ENCODE measurements around the gene FRMD7. TPM values are rescaled to one million over a fixed set of nuclear protein-coding genes. Genes with fewer than 3 reads are reported as not detected.

Gene FRMD7
- total and polyA plus RNA-seq, 2 of the 4 experiments (the other 2 are of a cell fraction) = not detected

- H3K23ac ChIP-seq (ENCODE audit: low read depth, low read length) = no peak overlapping the region
- H2AK9ac ChIP-seq (replicated peaks; ENCODE audit: low read depth, low read length, poor library complexity) = no peak overlapping the region
- no peak overlapping the region for H3K18ac ChIP-seq (ENCODE audit: low read depth, low read length)
- H2BK120ac ChIP-seq (ENCODE audit: low read depth, low read length) = no peak overlapping the region
- H3K79me1 ChIP-seq (ENCODE audit: low read depth in 1 of 2, low read length in 2 of 2) = no peaks in the 10 kb centered on the region
- ATAC-seq (ENCODE audit: low read depth) (no peak), DNase-seq (no peak)
- no TSS peak for BruUV-seq (replicated peaks)
- no peaks in the 10 kb centered on the region for H4K20me1 ChIP-seq (ENCODE audit: insufficient read depth, low read length)
- no peak overlapping the region for H2BK15ac ChIP-seq (ENCODE audit: low read depth, low read length)
- dilution Hi-C loops (cut with HindIII; ENCODE audit: low sequenced_read_pairs, unreplicated experiment) (no loop called here), intact Hi-C loops (cut with micrococcal nuclease) (no loop called here), in situ Hi-C loops (cut with MboI; ENCODE audit: low sequenced_read_pairs) (no loop called here)
- peaks cover 2% of the 10 kb centered on the region; the same call in 1 of the 2 replicates for H3K27me3 ChIP-seq (ENCODE audit: control insufficient read depth, insufficient read depth, low read length)
- H4K8ac ChIP-seq (ENCODE audit: low read depth in 2 of 2, low read length in 2 of 2) = no peak overlapping the region
- no peak overlapping the region for H3K14ac ChIP-seq (replicated peaks; ENCODE audit: low read depth, low read length)
- H4K91ac ChIP-seq (ENCODE audit: insufficient read depth, low read depth, low read length) = no peak overlapping the region
- H2AFZ ChIP-seq (replicated peaks; ENCODE audit: low read length, poor library complexity) = no peak overlapping the region
- no peak overlapping the region for H4K5ac ChIP-seq (ENCODE audit: low read depth, low read length)
- H3K4ac ChIP-seq (ENCODE audit: low read depth, low read length) = no peak overlapping the region
- H3K9me1 ChIP-seq (ENCODE audit: insufficient read depth, low read length) = no peaks in the 10 kb centered on the region
- no peak overlapping the region for H3K4me3 ChIP-seq (ENCODE audit: insufficient read depth, low read depth, low read length)
- no peak overlapping the region for H3K56ac ChIP-seq (ENCODE audit: extremely low read depth, insufficient read depth, low read length)
- H3K9ac ChIP-seq (ENCODE audit: low read depth, low read length) = no peak overlapping the region
- no peak overlapping the region for H3K4me2 ChIP-seq (ENCODE audit: low read depth, low read length)
- no peaks in the 10 kb centered on the region for H3K4me1 ChIP-seq (ENCODE audit: control insufficient read depth, insufficient read depth, low read length)
- H2BK5ac ChIP-seq (ENCODE audit: low read depth, low read length, poor library complexity, severe bottlenecking) = no peak overlapping the region
- TF ChIP-seq CTCF (conservative IDR thresholded peaks at IDR 0.05; ENCODE audit: low read depth, low read length) = no peak
- no peak for TF ChIP-seq CHD1 (IDR thresholded peaks at IDR 0.05; ENCODE audit: low read depth, low read length)
- no peak for TF ChIP-seq CEBPB (IDR thresholded peaks at IDR 0.05; ENCODE audit: low read depth, low read length)
- no peak for TF ChIP-seq RFX5 (IDR thresholded peaks at IDR 0.05; ENCODE audit: low read depth, low read length)
- TF ChIP-seq SMC3 (IDR thresholded peaks at IDR 0.05; ENCODE audit: low read depth, low read length) = no peak
- TF ChIP-seq RAD21 (IDR thresholded peaks at IDR 0.05; ENCODE audit: low read length) = no peak
- no peak for TF ChIP-seq NFE2L2 (IDR thresholded peaks at IDR 0.05; ENCODE audit: low read depth, low read length)
- TF ChIP-seq ELK1 (IDR thresholded peaks at IDR 0.05; ENCODE audit: borderline replicate concordance, low read depth, low read length) = no peak
- TF ChIP-seq MAFK (IDR thresholded peaks at IDR 0.05; ENCODE audit: low read depth, low read length) = no peak
- TF ChIP-seq MXI1 (IDR thresholded peaks at IDR 0.05; ENCODE audit: borderline replicate concordance, low read depth, low read length) = no peak
- no peak for TF ChIP-seq MAZ (IDR thresholded peaks at IDR 0.05; ENCODE audit: borderline replicate concordance, low read depth, low read length)
- ChIA-PET CTCF (no interaction called here), POLR2A (ENCODE audit: unreplicated experiment) (interaction anchor here (0.5 kb wide), 1 partner anchor 45 kb away, joined by 4 read pairs; no protein-coding TSS in a partner anchor)
- H2AK5ac ChIP-seq (ENCODE audit: low read depth, low read length) = no peak overlapping the region
- no peak overlapping the region for H2BK20ac ChIP-seq (ENCODE audit: low read depth, low read length)
- H3K36me3 ChIP-seq (ENCODE audit: control insufficient read depth, insufficient read depth, low read length) = no peaks in the 10 kb centered on the region
- no peak overlapping the region for H3K27ac ChIP-seq (ENCODE audit: insufficient read depth, low read length)
- H3K9me3 ChIP-seq (ENCODE audit: control insufficient read depth, insufficient read depth, low read length) = no peaks in the 10 kb centered on the region
Measured at GRCh38 chrX:132165651-132166050, 37.8 kb upstream of the FRMD7 start.

All from IMR-90 (cell line).